ENCODE data around the gene ZFAND3.
"Not testable (repeated sequence)": the region's sequence is repeated elsewhere in the genome, so short reads cannot be mapped to it uniquely, and the experiment has no call there.

ZFAND3 gene

GRCh38 chr6:37940074-37940847 is 120.7 kb downstream of the ZFAND3 start:
- DNase-seq = peak; percentile 44

- DNase-seq = no peak
These were observed 122.3 kb downstream of the ZFAND3 start for GRCh38 chr6:37941871-37942270.

GRCh38 chr6:37942606-37943376 is 123.3 kb downstream of the ZFAND3 start:
- no peak for DNase-seq

- no peak for DNase-seq
These were observed 124.0 kb downstream of the ZFAND3 start for GRCh38 chr6:37943436-37944058.

- DNase-seq = no peak
These were observed 126.5 kb downstream of the ZFAND3 start for GRCh38 chr6:37946057-37946456.

GRCh38 chr6:37947468-37947867 is 127.9 kb downstream of the ZFAND3 start:
- DNase-seq = no peak

- not testable (repeated sequence) for DNase-seq
These were observed 129.1 kb downstream of the ZFAND3 start for GRCh38 chr6:37948584-37948983.

- no peak for DNase-seq
These were observed 132.5 kb downstream of the ZFAND3 start for GRCh38 chr6:37952027-37952426.

GRCh38 chr6:37954791-37955190 is 135.3 kb downstream of the ZFAND3 start:
- no peak for DNase-seq

- DNase-seq = no peak
These were observed 137.3 kb downstream of the ZFAND3 start for GRCh38 chr6:37956711-37957275.

GRCh38 chr6:37959061-37959460 is 139.5 kb downstream of the ZFAND3 start:
- no peak for DNase-seq

- no peak for DNase-seq
These were observed 140.8 kb downstream of the ZFAND3 start for GRCh38 chr6:37960139-37960935.

- not testable (repeated sequence) for DNase-seq
These were observed 143.1 kb downstream of the ZFAND3 start for GRCh38 chr6:37962481-37963080.

GRCh38 chr6:37965964-37966676 is 146.6 kb downstream of the ZFAND3 start:
- no peak for DNase-seq

GRCh38 chr6:37966801-37967200 is 147.3 kb downstream of the ZFAND3 start:
- no peak for DNase-seq

- DNase-seq = no peak
These were observed 148.1 kb downstream of the ZFAND3 start for GRCh38 chr6:37967651-37968050.

GRCh38 chr6:37971266-37971665 is 151.7 kb downstream of the ZFAND3 start:
- no peak for DNase-seq

GRCh38 chr6:37971711-37972390 is 152.3 kb downstream of the ZFAND3 start:
- no peak for DNase-seq

GRCh38 chr6:37972994-37973757 is 153.6 kb downstream of the ZFAND3 start:
- DNase-seq = no peak

- DNase-seq = no peak
These were observed 154.9 kb downstream of the ZFAND3 start for GRCh38 chr6:37974381-37974780.

Data from hematopoietic multipotent progenitor cell treated with erythropoietin and hydrocortisone succinate and interleukin-3 and kit ligand, for 8 days (in vitro differentiated cells).